Peyer's patch (tissue), 4 donors: ENCODE data around the gene WARS2.

Experiments
- POLR2A ChIP-seq, 2 donors: fragments of 450-650 bp; IDR thresholded peaks; one replicate each; pipeline ENCODE4 v1.5.1; 2017; ENCODE audit warnings: antibody characterized with exemption in 2 of 2, mild to moderate bottlenecking in 2 of 2, moderate library complexity in 2 of 2
- TF ChIP-seq, protein P1 (sequence below), 6 experiments: fragments of 450-650 bp in 4 of 6; fragments of 200-600 bp in 2 of 6; sonication (generic) in 1 of 6; IDR thresholded peaks; one replicate each; pipeline ENCODE4 v1.5.1; 2017 to 2019; ENCODE audit warnings: antibody characterized with exemption in 6 of 6, mild to moderate bottlenecking in 3 of 6, moderate library complexity in 1 of 6

GRCh38 chr1:119075614-119076013, 64.8 kb downstream of the WARS2 start:
- TF ChIP-seq, protein P1, sequence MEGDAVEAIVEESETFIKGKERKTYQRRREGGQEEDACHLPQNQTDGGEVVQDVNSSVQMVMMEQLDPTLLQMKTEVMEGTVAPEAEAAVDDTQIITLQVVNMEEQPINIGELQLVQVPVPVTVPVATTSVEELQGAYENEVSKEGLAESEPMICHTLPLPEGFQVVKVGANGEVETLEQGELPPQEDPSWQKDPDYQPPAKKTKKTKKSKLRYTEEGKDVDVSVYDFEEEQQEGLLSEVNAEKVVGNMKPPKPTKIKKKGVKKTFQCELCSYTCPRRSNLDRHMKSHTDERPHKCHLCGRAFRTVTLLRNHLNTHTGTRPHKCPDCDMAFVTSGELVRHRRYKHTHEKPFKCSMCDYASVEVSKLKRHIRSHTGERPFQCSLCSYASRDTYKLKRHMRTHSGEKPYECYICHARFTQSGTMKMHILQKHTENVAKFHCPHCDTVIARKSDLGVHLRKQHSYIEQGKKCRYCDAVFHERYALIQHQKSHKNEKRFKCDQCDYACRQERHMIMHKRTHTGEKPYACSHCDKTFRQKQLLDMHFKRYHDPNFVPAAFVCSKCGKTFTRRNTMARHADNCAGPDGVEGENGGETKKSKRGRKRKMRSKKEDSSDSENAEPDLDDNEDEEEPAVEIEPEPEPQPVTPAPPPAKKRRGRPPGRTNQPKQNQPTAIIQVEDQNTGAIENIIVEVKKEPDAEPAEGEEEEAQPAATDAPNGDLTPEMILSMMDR (IDR thresholded peaks at IDR 0.05) = no peak
- no peak for TF ChIP-seq POLR2A (IDR thresholded peaks at IDR 0.05)
